ENCODE data around the gene UBASH3B.

The UBASH3B gene

GRCh38 chr11:122646549-122647340 lies 8.8 kb upstream of the UBASH3B start:
- no peak overlapping the region for H3K4me3 ChIP-seq (replicated peaks in 1 of 2; ENCODE audit: low read depth in 2 of 2, low read length in 2 of 2)
- TF ChIP-seq CTCF (IDR thresholded peaks at IDR 0.05; ENCODE audit: low read depth, low read length): no peak
- DNase-seq (ENCODE audit: low read depth in 2 of 2): peak; percentile 65 to 81

GRCh38 chr11:122647736-122648275 lies 7.7 kb upstream of the UBASH3B start:
- TF ChIP-seq CTCF (IDR thresholded peaks at IDR 0.05; ENCODE audit: low read depth, low read length): no peak
- DNase-seq (ENCODE audit: low read depth in 2 of 2): no peak
- no peak overlapping the region for H3K4me3 ChIP-seq (replicated peaks in 1 of 2; ENCODE audit: low read depth in 2 of 2, low read length in 2 of 2)

GRCh38 chr11:122649116-122649515 lies 6.4 kb upstream of the UBASH3B start:
- H3K4me3 ChIP-seq (replicated peaks in 1 of 2; ENCODE audit: low read depth in 2 of 2, low read length in 2 of 2): no peak overlapping the region
- peak in 1 of 2 donors; percentile 31 for DNase-seq (ENCODE audit: low read depth in 2 of 2)
- TF ChIP-seq CTCF (IDR thresholded peaks at IDR 0.05; ENCODE audit: low read depth, low read length): no peak

GRCh38 chr11:122650619-122651018 lies 4.9 kb upstream of the UBASH3B start:
- no peak for DNase-seq (ENCODE audit: low read depth in 2 of 2)
- no peak overlapping the region for H3K4me3 ChIP-seq (replicated peaks in 1 of 2; ENCODE audit: low read depth in 2 of 2, low read length in 2 of 2)
- TF ChIP-seq CTCF (IDR thresholded peaks at IDR 0.05; ENCODE audit: low read depth, low read length): no peak

GRCh38 chr11:122652495-122652894 lies 3.0 kb upstream of the UBASH3B start:
- H3K4me3 ChIP-seq (replicated peaks in 1 of 2; ENCODE audit: low read depth in 2 of 2, low read length in 2 of 2): no peak overlapping the region
- no peak for DNase-seq (ENCODE audit: low read depth in 2 of 2)
- no peak for TF ChIP-seq CTCF (IDR thresholded peaks at IDR 0.05; ENCODE audit: low read depth, low read length)

GRCh38 chr11:122653916-122654585 lies 1.5 kb upstream of the UBASH3B start:
- peak; percentile 49 to 76 for DNase-seq (ENCODE audit: low read depth in 2 of 2)
- no peak overlapping the region for H3K4me3 ChIP-seq (replicated peaks in 1 of 2; ENCODE audit: low read depth in 2 of 2, low read length in 2 of 2)
- no peak for TF ChIP-seq CTCF (IDR thresholded peaks at IDR 0.05; ENCODE audit: low read depth, low read length)

Data from cardiac fibroblast (primary cell).